Urinary bladder (tissue), 4 donors: ENCODE data around the gene PHF13. TPM values are rescaled to one million over a fixed set of nuclear protein-coding genes. Genes with fewer than 3 reads are reported as not detected.
"Not testable (repeated sequence)": the region's sequence is repeated elsewhere in the genome, so short reads cannot be mapped to it uniquely, and the experiment has no call there.

Experiments
- DNase-seq: peaks from one replicate; pipeline ENCODE4 v3.0.0-alpha.2; 2015; ENCODE audit errors: extremely low spot score
- H3K27ac ChIP-seq: one replicate; pipeline ENCODE4 v1.5.1; 2013; ENCODE audit warnings: low read depth, mild to moderate bottlenecking, moderate library complexity
- H3K36me3 ChIP-seq: one replicate; pipeline ENCODE4 v1.6.1; 2013; ENCODE audit warnings: mild to moderate bottlenecking, moderate library complexity; ENCODE audit not compliant: insufficient read depth
- H3K4me1 ChIP-seq: one replicate; pipeline ENCODE4 v1.6.1; 2013; ENCODE audit warnings: mild to moderate bottlenecking, moderate library complexity; ENCODE audit not compliant: insufficient read depth
- H3K4me3 ChIP-seq: one replicate; pipeline ENCODE4 v1.5.1; 2013; ENCODE audit warnings: low read depth, low read length
- WGBS: extraction: QIAGEN DNeasy Blood & Tissue Kit; methylation state at CpG from one replicate; pipeline ENCODE4 v1.1.7; 2013; 5-methylcytosine and 5-hydroxymethylcytosine counted together
- polyA plus RNA-seq: library from polyadenylated mRNA; stranded (reverse); fragments of 200-250 nt; gene quantifications from one replicate; pipeline ENCODE4 v1.2.3, GENCODE V29; 2013
- total RNA-seq: library from RNA; depleted of rRNA; stranded (reverse); fragments of >200 nt; gene quantifications from one replicate; pipeline ENCODE4 v1.2.3, GENCODE V29; 2014
- donor health status: healthy with polysubstance abuse.
- donor health status: healthy.

The PHF13 gene
- total and polyA plus RNA-seq, 2 donors = 16.3 to 19.0 TPM

- DNase-seq = no peak
- 77% methylated on average over 16 of the region's 16 CpGs for WGBS
- Histone ChIP-seq H3K4me3 (no peak overlapping the region), H3K36me3 (peaks cover 4% of the 10 kb centered on the region), H3K4me1 (no peaks in the 10 kb centered on the region), H3K27ac (no peak overlapping the region)
These were observed 22.6 kb downstream of the PHF13 start for GRCh38 chr1:6635910-6636760.

DNA sequence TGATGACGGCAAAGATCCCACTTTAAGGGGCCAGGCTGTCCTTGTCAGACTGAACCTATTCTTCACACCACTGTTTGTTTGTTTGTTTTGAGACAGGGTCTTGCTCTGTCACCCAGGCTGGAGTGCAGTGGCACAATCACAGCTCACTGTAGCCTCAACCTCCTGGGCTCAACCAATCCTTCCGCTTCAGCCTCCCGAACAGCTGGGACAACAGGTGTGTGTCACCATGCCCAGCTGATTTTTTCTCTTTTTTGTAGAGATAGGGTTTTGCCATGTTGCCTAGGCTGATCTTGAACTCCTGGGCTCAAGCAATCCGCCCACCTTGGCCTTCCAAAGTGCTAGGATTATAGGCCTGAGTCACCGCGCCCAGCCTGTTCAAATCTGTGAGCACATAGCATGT, 23.2 kb downstream of the PHF13 start:
- not testable (repeated sequence) for DNase-seq, H3K36me3 ChIP-seq, H3K27ac ChIP-seq, H3K4me1 ChIP-seq, H3K4me3 ChIP-seq
- 94% methylated on average over 6 of the region's 6 CpGs for WGBS

DNA sequence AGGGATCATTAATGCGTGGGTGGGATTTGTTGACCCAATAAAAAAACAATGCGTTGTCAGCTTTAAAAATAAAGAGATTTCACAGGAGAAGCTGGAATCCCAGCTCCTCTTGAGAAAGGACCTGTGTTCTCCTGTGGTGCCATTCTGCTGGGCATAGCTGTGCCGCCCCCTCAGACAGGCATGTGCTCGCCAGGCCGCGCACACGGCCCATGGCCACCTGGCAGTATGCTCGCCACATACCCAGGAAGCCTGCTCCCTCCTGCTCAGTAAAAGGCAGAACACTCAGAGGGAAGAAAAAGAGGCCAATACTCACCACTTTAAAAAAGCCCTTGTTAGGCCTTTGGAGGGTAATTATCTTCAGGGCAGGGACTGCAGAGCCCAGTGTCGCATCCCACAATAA, 24.2 kb downstream of the PHF13 start:
- H3K4me1 ChIP-seq = no peaks in the 10 kb centered on the region
- WGBS = 85% methylated on average over 9 of the region's 9 CpGs
- peaks cover 4% of the 10 kb centered on the region for H3K36me3 ChIP-seq
- no peak overlapping the region for H3K27ac ChIP-seq
- no peak for DNase-seq
- no peak overlapping the region for H3K4me3 ChIP-seq

GRCh38 chr1:6638226-6638625, 24.7 kb downstream of the PHF13 start:
- no peak overlapping the region for H3K4me3 ChIP-seq

GRCh38 chr1:6640867-6641266, 27.3 kb downstream of the PHF13 start:
- H3K36me3 ChIP-seq, H3K4me3 ChIP-seq, DNase-seq, H3K27ac ChIP-seq, H3K4me1 ChIP-seq: not testable (repeated sequence)
- whole genome bisulfite sequencing = 88% methylated on average over 3 of the region's 3 CpGs

More at GRCh38 chr1:6638226-6638625, 24.7 kb downstream of the PHF13 start:
- DNase-seq = no peak
- 49% methylated on average over 18 of the region's 18 CpGs for WGBS
- H3K27ac ChIP-seq = no peak overlapping the region
- H3K36me3 ChIP-seq = peaks cover 4% of the 10 kb centered on the region
- H3K4me1 ChIP-seq = no peaks in the 10 kb centered on the region

GRCh38 chr1:6645018-6645417, 31.5 kb downstream of the PHF13 start:
- Histone ChIP-seq H3K36me3 (no peaks in the 10 kb centered on the region), H3K4me3 (no peak overlapping the region), H3K27ac (no peak overlapping the region), H3K4me1 (no peaks in the 10 kb centered on the region)
- no peak for DNase-seq
- 91% methylated on average over 7 of the region's 7 CpGs for WGBS

GRCh38 chr1:6646499-6647148, 33.1 kb downstream of the PHF13 start:
- Histone ChIP-seq H3K36me3 (peaks cover 3% of the 10 kb centered on the region), H3K27ac (no peak overlapping the region), H3K4me3 (no peak overlapping the region), H3K4me1 (no peaks in the 10 kb centered on the region)
- DNase-seq = no peak
- WGBS = 58% methylated on average over 10 of the region's 10 CpGs

- 90% methylated on average over 6 of the region's 6 CpGs for WGBS
- Histone ChIP-seq H3K27ac (no peak overlapping the region), H3K4me3 (no peak overlapping the region), H3K4me1 (no peaks in the 10 kb centered on the region), H3K36me3 (peaks cover 3% of the 10 kb centered on the region)
- no peak for DNase-seq
These were observed 35.0 kb downstream of the PHF13 start for GRCh38 chr1:6648556-6648955.

- no peak overlapping the region for H3K4me3 ChIP-seq
- no peak for DNase-seq
- peaks cover 3% of the 10 kb centered on the region for H3K36me3 ChIP-seq
- no peaks in the 10 kb centered on the region for H3K4me1 ChIP-seq
- no peak overlapping the region for H3K27ac ChIP-seq
- 79% methylated on average over 17 of the region's 17 CpGs for WGBS
These were observed 38.4 kb downstream of the PHF13 start for GRCh38 chr1:6651909-6652308.

- WGBS = 72% methylated on average over 6 of the region's 6 CpGs
- Histone ChIP-seq H3K4me1 (no peaks in the 10 kb centered on the region), H3K36me3 (peaks cover 3% of the 10 kb centered on the region), H3K4me3 (no peak overlapping the region), H3K27ac (no peak overlapping the region)
- DNase-seq = no peak
These were observed 39.5 kb downstream of the PHF13 start for GRCh38 chr1:6652986-6653385.

- Histone ChIP-seq H3K4me1 (no peaks in the 10 kb centered on the region), H3K36me3 (peaks cover 3% of the 10 kb centered on the region), H3K4me3 (no peak overlapping the region), H3K27ac (no peak overlapping the region)
- no peak for DNase-seq
- 92% methylated on average over 23 of the region's 23 CpGs for WGBS
These were observed 40.1 kb downstream of the PHF13 start for GRCh38 chr1:6653436-6654290.

DNA sequence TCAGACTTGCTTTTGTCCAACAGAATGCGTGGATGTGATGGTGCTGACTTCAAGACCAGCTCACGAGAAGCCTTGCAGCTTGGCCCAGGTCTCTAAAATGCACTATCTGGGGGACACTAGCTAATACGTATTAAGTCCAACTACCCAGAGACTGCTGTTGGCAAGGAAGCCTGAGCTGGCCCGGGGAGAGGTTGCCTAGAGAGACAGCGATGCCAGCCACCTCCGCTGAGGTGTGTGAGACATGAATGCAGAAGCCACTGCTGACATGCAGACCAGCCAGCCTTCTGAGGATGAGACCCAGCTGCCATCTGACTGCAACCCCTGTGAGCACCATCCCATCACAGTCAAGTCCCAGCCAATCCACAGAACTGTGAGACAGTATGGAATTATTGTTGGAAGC, 43.6 kb downstream of the PHF13 start:
- no peak overlapping the region for H3K4me3 ChIP-seq
- no peaks in the 10 kb centered on the region for H3K4me1 ChIP-seq
- 86% methylated on average over 6 of the region's 6 CpGs for WGBS
- no peak overlapping the region for H3K27ac ChIP-seq
- no peak for DNase-seq
- H3K36me3 ChIP-seq = no peaks in the 10 kb centered on the region

DNA sequence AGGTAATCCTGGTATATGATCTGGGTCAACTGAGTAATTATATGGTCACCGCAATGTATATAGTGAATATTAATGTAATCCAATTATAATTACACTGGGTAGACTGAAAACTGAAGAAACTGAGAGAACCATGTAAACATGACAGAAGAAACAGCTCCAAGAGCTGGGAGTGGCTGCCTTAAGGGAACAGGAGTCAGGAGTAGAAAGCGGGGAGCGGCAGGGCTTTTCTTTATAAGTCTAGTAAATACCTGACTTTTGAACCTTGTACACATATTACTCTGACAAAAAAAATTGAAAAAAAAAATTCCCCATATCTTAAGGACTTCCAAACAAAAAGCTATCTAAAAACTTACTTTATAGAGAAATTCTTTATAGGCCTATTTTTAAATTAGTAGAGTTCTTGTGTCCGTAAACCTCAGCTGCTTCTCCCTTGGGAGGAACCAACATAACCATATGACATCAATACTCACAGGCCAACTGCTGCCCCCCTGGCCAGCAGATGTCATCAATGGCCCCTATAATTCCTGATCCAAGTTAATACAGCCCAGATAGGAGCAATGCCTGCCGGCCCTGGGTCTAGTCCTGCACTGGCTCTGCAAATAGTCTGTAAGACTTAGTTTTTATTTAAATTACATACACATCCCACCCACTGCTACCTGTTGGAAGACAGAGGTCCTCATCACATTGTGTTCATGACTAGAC, 45.0 kb downstream of the PHF13 start:
- Histone ChIP-seq H3K4me1 (no peaks in the 10 kb centered on the region), H3K27ac (no peak overlapping the region), H3K36me3 (no peaks in the 10 kb centered on the region), H3K4me3 (no peak overlapping the region)
- DNase-seq = no peak
- WGBS = 81% methylated on average over 5 of the region's 5 CpGs
